ENCODE data around the gene ZNF563.

DNA sequence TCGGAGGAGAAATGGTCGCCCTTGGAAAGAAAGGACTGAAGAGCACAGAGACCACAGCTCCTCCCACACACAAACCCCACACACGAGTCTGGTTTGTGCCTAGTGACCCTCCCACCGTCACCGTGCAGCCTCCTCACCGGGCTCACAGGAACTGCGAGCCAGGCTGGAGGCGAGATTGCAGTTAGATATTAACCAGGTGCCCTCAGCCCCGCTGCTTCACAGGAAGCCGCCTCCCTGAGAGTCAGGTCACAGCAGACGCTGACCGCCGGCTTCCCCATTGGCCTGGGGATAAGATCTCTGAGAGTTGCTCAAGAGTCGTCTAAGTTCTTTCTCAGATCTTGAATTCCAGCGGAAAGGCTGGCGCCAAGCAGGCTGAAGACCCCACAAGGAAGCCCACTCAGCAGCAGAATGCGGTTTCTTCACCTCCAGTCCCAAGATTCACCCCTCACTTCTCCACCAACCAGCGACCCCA lies 39.6 kb downstream of the ZNF563 start:
- TF ChIP-seq POLR2AphosphoS5 (IDR thresholded peaks at IDR 0.05; ENCODE audit: low read depth, low read length): no peak; the same call in 1 of the 2 replicates
- TF ChIP-seq TAF1 (IDR thresholded peaks at IDR 0.05; ENCODE audit: borderline replicate concordance, low read depth, low read length): no peak; the same call in 1 of the 2 replicates

Data from GM12892 (cell line).